Esophagus muscularis mucosa (tissue), 3 donors: ENCODE data around the gene SEPTIN5.

Source experiments
- EP300 ChIP-seq: sonication (generic); formaldehyde crosslinking; IDR thresholded peaks from one replicate; pipeline ENCODE4 v1.6.1; 2017; ENCODE audit warnings: antibody characterized with exemption
- TF ChIP-seq, protein P1 (sequence below), 3 experiments: fragments of 200-600 bp in 2 of 3; fragments of 450-650 bp in 1 of 3; sonication (generic) in 2 of 3; IDR thresholded peaks; one replicate each; pipeline ENCODE4 v1.5.1; 2017 to 2019; ENCODE audit warnings: antibody characterized with exemption in 3 of 3, mild to moderate bottlenecking in 2 of 3, moderate library complexity in 1 of 3

DNA sequence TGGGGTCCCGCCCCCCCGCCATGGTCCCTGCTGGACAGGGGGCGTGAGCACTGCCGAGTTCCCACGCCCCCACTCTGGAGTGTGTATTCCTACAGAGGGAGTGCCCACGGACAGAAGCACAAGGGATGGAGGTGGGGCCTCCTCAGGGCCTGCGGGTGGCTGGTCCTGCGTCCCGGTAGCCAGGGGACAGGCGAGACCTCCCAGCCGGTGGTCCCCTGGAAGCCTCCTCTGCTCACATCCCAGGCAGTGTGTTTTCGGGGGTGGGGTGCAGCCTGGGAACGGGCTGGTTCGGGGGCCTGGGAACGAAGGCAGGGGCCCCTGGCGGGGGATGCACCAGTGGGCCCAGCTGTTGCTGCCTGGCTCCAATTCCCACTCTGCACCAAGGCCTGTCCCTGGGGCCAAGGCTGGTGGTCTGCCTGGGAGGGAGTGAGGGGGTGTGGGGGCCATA, 25.2 kb downstream of the SEPTIN5 start:
- TF ChIP-seq, protein P1, sequence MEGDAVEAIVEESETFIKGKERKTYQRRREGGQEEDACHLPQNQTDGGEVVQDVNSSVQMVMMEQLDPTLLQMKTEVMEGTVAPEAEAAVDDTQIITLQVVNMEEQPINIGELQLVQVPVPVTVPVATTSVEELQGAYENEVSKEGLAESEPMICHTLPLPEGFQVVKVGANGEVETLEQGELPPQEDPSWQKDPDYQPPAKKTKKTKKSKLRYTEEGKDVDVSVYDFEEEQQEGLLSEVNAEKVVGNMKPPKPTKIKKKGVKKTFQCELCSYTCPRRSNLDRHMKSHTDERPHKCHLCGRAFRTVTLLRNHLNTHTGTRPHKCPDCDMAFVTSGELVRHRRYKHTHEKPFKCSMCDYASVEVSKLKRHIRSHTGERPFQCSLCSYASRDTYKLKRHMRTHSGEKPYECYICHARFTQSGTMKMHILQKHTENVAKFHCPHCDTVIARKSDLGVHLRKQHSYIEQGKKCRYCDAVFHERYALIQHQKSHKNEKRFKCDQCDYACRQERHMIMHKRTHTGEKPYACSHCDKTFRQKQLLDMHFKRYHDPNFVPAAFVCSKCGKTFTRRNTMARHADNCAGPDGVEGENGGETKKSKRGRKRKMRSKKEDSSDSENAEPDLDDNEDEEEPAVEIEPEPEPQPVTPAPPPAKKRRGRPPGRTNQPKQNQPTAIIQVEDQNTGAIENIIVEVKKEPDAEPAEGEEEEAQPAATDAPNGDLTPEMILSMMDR (IDR thresholded peaks at IDR 0.05): no peak
- no peak for TF ChIP-seq EP300
